HCT116 (cell line): ENCODE data around the gene CLEC5A.

Experiments
- CTCF ChIP-seq, 3 experiments: fragments of 200-600 bp in 1 of 3; sonication (generic) in 1 of 3; IDR thresholded peaks in 2 of 3; conservative IDR thresholded peaks in 1 of 3; 2 replicates each; pipeline ENCODE4 v1.5.1; 2012 to 2017; ENCODE audit warnings: low read depth in 2 of 3, low read length in 2 of 3, antibody characterized with exemption in 1 of 3, borderline replicate concordance in 1 of 3, control low read depth in 1 of 3, mild to moderate bottlenecking in 1 of 3, mixed read lengths in 1 of 3, mixed run types in 1 of 3, moderate library complexity in 1 of 3; ENCODE audit not compliant: insufficient read depth in 1 of 3
- EZH2phosphoT487 ChIP-seq: fragments of 200-600 bp; IDR thresholded peaks from 2 replicates; pipeline ENCODE4 v1.6.1; 2018; ENCODE audit warnings: antibody characterized with exemption, borderline replicate concordance
- SIN3A ChIP-seq: IDR thresholded peaks from 2 replicates; pipeline ENCODE4 v1.6.1; 2012; ENCODE audit warnings: low read depth
- YY1 ChIP-seq: IDR thresholded peaks from 2 replicates; pipeline ENCODE4 v1.6.1; 2011; ENCODE audit warnings: low read length, low read depth, moderate library complexity, mild to moderate bottlenecking; ENCODE audit not compliant: insufficient replicate concordance; ENCODE audit errors: extremely low read depth
- ZNF274 ChIP-seq: fragments of 200-500 bp; sonication (Bioruptor generic); IDR thresholded peaks from 2 replicates; pipeline ENCODE4 v1.6.1; 2014; ENCODE audit warnings: mild to moderate bottlenecking, low read depth, low read length, inconsistent platforms
- TF ChIP-seq, protein P1 (sequence below): IDR thresholded peaks from 2 replicates; pipeline ENCODE4 v1.6.1; 2012
- TF ChIP-seq, protein P2 (sequence below): IDR thresholded peaks from 2 replicates; pipeline ENCODE4 v1.6.1; 2012; ENCODE audit warnings: low read depth

DNA sequence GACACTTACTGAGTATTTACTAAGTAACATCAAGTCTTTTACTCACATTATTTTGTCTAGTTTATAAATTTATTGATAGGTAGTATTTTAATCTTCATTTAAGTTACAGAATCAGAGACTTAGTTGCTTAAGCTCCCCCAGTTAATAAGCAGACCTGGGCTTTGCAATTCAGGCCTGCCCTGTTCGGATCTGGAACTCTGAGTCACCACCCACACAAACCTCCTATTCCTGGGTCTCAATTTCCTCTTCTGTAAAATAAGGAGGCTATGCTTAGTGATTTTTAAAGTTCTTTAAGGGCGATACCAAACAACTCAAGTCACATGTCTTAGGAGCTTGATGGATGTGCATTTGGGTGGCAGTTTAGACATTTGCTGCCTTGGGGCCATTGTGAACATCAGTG lies 45.4 kb upstream of the CLEC5A start:
- TF ChIP-seq YY1 (no peak), CTCF (IDR thresholded peaks at IDR 0.05 in 2 of 3, conservative IDR thresholded peaks at IDR 0.05 in 1 of 3; ENCODE audit: borderline replicate concordance in 1 of 3, insufficient read depth in 1 of 3, low read depth in 2 of 3, low read length in 2 of 3) (no peak), EZH2phosphoT487 (no peak), ZNF274 (no peak), SIN3A (no peak)
- TF ChIP-seq, protein P1, sequence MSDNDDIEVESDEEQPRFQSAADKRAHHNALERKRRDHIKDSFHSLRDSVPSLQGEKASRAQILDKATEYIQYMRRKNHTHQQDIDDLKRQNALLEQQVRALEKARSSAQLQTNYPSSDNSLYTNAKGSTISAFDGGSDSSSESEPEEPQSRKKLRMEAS, result no peak
- TF ChIP-seq, protein P2, sequence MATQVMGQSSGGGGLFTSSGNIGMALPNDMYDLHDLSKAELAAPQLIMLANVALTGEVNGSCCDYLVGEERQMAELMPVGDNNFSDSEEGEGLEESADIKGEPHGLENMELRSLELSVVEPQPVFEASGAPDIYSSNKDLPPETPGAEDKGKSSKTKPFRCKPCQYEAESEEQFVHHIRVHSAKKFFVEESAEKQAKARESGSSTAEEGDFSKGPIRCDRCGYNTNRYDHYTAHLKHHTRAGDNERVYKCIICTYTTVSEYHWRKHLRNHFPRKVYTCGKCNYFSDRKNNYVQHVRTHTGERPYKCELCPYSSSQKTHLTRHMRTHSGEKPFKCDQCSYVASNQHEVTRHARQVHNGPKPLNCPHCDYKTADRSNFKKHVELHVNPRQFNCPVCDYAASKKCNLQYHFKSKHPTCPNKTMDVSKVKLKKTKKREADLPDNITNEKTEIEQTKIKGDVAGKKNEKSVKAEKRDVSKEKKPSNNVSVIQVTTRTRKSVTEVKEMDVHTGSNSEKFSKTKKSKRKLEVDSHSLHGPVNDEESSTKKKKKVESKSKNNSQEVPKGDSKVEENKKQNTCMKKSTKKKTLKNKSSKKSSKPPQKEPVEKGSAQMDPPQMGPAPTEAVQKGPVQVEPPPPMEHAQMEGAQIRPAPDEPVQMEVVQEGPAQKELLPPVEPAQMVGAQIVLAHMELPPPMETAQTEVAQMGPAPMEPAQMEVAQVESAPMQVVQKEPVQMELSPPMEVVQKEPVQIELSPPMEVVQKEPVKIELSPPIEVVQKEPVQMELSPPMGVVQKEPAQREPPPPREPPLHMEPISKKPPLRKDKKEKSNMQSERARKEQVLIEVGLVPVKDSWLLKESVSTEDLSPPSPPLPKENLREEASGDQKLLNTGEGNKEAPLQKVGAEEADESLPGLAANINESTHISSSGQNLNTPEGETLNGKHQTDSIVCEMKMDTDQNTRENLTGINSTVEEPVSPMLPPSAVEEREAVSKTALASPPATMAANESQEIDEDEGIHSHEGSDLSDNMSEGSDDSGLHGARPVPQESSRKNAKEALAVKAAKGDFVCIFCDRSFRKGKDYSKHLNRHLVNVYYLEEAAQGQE, result no peak
